Activated T-cell treated with anti-CD3 and anti-CD28 coated beads for 4 hours (primary cell): ENCODE results near the gene AGPAT3.

Experiments used
- DNase-seq: peaks from one replicate; pipeline ENCODE4 v3.0.0-alpha.2; 2020

Gene AGPAT3

DNA sequence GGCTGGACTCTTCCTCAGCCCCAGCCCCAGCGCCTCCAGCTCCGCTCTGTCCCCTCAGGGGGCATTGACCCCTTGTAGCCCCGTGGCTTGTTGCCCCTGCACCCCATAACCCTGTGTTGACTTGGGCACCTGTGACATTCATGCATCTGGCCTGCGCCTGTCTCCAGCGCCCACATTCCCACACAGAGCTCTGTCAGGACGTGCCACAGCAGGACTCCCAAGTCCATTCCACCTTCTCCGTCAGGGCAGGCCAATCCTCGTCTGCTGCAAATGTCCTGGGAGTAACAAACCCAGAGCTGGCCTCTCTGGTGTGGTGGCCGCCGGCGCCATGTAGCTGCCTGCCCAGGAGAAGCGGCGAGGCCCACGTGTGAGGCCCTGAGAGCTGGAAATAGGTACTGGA is 60.6 kb downstream of the AGPAT3 start:
- DNase-seq, result no peak

DNA sequence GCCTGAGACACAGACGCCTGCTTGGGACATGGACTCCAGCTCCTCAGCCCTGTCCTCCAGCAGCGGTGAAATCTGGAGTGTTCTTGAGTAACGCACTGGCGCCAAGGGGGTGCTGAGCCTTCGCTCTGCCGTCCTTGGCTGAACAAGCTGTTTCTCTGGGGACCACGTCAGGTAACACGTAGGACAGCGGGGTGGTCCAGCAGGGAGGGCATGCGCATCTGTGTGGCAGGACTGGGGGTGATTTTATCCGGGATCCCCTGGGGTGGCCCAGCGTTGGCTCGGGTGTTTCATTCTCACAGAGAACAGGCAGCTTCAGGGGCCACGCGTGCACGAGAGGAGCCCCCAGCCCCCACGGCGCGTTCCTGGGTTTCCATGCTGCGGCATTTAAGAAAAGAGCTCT is 61.2 kb downstream of the AGPAT3 start:
- no peak for DNase-seq

DNA sequence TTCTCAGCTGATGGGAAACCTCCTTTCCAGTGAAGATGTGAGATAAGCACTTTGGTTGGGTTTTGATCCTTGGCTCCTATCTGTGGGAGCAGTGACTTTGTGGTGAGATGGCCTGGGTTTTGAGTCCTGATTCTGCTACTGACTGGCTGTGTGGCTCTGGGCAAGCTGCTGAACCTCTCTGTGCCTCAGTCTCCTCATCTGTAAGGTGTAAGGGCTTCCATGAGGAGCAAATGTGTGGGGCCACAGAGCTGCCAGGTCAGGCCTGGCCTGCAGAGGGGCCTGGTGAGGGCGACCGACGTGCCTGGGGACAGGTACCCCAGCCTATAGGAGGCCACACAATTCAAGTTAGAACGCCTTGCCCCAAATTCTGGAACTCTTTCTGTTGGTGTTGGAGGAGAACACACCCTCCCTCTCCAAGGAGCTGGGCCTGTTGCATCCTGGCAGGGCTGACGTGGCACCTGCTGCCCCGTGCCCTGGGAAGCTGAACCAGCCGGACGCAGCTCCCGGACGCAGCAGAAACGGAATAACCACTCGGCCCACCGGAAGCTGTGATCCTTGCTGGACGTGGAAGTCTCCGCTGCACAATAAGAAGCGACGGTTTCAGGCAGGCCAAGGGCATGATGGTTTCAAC is 62.7 kb downstream of the AGPAT3 start:
- DNase-seq, result no peak

DNA sequence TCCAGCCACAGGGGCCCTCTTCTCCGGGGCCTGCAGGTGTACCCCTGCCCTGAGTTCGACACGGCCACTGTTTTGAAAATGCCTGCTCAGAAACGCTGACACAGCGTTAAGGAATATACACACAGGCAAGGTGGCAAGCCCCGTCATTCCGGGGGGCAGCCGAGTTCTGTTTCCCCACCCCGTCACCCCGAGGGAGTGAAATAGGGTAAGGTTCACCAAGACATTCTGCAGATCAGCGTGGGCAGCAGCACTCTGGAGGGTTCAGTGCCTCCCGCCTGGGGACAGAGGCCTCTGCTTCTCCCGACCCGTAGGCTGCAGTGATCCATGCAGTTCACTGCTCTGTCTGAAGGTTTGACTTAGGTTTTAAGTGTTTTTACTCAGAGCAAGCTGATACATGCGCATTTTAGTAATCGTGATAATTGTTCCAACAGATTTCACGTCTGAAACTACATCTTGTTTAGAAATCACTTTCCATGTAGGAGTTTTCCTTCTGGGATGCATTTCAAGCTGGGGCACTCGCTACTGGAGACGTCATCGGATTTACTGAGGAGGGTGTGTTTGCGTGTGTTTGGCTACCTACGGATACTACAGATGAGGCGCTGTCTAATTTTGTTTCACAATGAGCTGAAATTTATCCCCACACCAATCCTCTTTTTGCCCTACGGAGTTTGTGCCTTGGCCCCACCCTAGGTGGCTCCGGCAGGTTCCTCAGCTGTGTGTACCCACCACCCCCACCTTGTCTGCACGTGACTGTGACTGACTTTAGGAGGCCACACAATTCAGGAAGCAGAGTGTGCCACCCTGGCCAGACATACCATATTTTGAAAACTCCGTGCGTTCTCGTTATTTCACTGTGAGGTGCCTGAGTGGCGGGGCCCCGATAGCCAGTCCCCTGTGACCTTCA is 63.5 kb downstream of the AGPAT3 start:
- no peak for DNase-seq

DNA sequence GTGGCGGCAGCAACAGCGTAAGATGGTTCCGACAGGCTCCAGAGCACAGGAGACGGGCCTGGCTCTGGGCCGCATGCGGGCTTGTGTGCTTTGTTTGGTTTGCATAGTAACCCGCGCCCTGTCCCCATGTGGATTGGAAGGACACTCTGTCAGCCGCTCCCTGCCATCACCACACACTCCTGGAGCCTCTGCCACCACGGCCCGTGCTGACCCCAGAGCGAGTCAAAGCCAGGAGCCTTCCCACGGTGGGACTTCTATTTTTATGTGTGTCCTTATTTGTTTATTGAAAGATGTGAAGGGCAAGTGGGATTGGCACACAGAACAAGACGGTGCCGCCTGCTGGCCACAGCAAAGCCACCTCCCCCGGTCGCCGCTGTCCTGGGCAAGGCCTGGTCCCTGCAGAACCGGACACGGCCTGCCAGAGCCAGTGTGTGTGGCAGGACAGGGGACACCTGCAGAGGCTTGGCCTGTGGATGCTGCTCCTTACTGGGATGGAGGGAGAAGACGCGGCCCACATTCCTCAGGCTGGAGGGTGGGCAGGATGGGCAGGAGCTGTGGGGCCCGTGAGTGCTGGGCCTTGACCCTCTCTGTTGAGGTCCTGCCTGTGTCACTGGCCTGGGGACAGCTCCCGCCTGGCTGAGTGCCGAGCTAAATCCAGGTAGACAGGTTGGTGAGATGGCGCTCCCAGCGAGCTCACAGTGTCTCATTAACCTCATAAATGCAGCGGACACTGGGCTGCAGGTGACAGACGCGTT is 64.4 kb downstream of the AGPAT3 start:
- DNase-seq, result no peak

DNA sequence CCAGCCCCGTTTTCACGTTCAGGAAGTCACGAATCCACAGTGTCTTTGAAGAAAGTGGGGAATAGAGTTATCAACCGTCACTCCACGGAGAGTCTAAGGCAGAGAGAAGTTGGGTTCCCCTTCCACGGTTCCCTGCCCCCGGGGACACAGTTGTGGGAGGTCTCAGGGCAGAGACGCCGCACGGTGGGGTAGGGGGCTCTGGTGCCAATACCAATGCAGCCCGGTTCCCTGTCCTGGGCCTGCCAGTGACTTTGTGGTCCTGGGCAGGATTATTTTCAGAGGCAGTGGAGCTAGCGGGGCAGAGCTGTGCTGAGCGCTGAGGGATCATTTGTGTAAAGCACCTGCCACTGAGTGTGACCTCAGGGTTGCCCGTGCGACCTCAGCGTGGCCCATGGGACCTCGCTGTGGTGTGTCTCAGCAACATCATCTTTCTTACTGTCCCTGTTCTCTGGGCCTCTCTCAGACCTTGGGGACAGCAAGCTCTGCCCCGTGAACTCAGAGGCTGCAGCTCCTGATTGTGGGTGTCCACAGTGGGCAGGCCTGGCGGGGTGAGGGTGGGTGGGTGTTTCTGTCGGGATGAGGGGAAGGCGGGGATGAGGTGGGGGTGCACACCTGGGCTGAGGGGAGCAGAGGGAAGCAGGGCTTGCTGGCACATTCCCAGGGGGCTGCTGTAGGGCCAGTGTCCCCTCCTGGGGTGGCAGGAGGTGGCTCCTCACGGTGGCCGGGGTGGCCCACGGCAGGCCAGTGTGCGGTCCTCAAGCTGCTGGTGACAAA is 65.2 kb downstream of the AGPAT3 start:
- DNase-seq, result no peak

DNA sequence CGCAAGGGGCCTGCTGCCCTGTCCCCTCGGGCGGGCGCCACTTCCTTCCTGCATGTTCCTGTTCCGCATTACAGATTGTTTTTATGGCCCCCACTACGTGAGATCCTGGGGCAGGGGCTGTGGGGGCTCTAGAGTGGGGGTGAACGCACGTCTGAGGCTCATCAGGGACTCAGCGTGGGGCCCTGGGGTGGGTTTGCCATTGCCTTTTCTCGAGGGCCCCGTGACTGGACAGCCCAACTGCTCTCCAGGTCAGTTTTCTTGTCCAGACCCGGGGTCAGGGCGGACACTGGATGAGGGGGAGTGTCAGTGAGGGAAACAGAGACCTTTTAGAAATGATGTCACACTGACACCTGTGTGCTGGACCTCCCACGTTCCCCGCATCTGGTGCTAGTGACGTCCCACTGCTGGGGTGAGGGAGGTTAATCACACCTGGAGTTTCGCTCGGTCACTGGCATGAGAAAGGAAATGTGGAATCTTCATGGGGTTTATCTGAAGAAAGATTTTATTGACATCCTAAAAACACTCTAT is 65.9 kb downstream of the AGPAT3 start:
- no peak for DNase-seq

DNA sequence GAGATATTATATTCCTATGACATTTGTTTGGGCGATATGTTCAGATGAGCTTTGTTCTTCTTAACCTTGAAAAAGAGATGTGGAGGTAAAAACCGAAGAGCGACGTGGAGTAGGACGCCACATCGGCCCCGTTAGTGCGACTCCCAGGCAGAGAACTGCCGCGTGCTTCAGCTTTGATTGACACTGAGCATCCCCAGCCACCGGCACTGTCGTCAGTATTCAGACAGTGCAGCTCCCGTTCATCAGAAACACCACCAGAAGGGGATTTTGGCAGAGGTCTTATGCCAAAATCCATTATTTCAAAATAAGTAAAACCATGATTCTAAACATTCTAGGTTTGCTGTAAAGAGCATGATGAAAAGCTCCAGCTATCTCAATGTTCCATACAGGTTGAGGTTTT is 66.5 kb downstream of the AGPAT3 start:
- no peak for DNase-seq

DNA sequence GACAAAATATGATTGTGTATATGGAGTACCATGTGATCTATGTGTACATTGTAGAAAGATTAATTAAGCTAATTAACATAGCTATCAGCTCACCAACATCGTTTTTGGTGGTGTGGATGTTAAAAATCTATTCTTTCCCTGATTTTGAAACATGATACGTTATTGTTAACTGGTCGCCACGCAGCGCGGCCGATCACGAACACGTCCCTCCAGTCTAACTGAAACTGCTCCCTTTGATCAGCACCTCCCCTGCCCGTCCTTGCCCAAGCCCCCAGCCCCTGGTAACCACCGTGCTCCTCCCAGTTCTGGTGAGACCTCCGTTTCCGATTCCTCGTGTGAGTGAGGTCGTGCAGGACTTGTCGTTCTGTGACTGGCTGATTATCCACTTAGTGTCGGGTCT is 67.0 kb downstream of the AGPAT3 start:
- DNase-seq, result no peak

DNA sequence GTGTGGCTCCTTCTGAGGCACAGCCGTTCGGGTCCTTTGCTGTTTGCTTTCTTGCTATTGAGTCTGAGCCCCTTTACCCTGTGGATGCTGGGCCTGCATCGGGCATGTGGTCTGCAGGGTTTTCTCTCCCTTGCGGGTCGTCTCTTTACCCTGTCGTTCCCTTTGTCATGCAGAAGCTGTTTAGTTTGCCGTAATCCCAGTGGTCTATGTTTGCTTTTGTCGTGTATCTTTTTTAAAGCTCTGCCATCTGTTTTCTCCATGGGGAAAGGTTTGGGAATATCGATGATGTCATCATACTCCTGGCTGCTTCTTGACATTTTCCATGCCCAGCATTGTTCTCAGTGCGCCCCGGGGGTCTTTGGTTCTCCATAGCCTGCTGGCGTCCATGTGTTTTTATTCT is 68.2 kb downstream of the AGPAT3 start:
- no peak for DNase-seq

DNA sequence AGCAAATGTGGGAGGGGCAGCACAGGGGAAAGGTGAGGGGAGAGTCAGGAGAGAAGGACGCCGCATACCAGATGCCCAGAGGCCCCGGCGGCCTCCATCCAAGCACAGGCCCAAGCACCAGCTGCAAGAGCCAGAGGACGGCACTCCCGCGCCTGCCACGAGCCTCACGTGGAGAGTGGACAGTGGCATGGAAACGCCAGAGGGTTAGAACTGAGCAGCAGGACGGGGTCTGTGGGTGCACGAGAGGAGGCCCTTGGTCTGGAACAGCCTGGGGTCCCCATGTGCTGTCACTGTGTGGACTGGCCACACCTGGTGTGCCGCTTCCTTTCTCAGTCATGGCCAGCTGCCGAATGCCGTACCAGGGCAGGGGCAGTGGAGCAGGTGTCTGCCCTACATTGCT is 68.7 kb downstream of the AGPAT3 start:
- no peak for DNase-seq

DNA sequence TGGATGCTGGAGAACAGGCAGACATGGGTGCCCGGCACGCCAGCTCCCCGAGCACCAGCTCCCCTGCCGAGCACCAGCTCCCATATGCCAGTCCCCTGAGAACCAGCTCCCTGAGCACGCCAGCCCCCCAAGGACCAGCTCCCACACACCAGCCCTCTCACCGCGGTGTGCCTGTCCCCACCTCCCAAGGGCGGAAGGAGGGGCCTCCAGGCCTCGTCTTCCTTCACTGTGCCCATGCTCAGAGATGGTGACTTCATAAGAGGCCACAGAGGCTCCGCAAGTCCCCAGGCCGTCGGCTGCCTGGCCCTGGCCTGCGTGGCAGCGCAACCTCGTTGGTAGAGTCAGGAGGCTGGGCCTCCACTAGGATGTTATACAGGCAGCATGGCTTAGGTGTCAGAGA is 69.1 kb downstream of the AGPAT3 start:
- no peak for DNase-seq

DNA sequence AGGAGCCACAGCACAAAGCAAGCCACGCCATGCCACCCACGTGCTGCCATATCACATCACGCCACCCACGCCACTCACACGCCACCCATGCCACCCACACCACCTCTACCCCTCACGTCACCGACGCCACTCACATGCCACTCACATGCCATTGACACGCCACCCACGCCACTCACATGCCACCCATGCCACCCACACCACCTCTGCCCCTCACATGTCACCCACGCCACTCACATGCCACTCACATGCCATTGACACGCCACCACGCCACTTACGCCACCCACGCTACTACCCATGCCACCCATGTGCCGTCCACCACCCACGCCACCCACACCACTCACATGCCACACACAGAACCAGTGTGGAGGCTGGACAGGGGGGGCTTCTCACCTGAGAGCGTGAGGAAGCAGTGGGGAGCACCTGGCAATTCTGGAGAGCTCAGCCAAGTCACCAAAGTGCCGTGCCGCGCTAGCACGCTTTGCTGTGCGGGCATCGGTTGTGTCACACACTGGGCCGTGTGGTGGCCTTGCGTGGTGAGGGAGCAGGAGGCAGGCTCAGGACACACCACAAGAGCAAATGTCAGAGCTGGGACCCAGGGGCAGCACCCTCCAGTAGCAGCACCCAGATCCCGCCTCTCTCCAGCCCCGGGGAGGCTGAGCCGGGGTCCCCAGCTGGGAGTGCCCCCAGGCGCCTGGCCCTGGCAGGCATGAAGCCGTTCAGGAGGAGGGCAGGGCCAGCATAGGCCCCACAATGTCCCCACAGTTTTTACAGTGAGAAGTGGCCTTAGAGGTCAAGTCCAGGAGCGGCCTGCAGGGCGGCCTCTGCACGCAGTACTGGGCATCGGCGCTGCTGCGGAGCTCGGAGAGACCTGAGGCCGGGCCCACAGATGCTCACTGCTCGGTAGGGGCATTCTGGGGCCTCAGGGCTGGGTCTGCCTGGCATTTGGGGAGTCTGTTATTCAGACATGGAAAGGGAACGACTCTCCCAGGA is 70.0 kb downstream of the AGPAT3 start:
- no peak for DNase-seq

DNA sequence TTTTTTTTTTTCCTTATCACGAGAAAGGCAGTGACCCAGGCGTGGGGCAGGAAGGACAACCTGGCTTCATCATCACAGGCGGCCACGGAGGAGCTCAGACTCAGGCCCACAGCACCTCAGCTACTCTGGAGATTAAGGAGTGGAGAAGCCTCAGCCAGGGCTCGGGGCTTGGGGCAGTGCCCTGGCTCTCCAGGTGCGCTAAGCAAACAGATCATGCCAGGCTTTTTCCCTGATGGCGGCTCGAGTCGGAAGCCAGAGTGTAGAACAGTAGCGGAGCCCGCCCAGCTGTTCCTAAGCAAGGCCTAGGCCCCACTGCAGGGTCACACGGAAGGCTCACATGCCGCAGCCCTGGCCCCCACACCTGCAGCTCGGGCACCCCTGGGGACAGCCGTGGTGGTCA is 70.7 kb downstream of the AGPAT3 start:
- no peak for DNase-seq

DNA sequence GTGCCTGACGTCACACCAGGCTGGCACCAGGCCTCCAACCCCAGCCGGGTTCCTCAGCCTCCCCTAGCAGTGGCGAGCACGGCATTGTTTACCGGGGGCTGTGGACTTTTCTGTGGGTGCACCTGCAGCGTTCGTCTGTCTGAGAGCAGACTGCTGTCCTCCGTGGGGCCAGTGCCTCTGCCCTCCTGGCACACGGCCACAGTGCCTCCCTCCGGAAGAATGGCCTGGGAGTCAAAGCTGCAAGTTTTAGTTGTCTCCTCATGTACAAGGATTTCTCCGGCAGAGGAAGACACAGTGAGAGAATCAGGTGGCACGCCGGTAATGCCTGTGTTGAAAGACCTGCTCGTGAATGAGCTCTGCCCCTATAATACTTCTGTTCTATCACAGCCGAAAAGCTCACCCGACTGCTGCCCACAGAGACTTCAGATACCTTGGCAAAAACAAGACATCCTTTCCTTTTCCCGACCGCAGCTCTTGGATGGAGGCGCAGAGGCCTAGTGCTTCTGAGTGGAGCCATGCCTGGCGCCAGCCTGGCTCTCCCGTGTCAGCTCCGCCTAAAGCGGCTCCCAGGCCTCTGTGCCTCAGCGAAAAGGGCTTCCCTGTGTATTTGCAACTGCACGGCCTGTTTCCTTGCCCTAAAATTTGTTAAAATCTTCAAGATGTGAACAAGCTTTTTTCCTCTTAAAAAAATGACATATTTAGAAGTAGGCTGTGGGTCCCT is 71.4 kb downstream of the AGPAT3 start:
- DNase-seq, result no peak

DNA sequence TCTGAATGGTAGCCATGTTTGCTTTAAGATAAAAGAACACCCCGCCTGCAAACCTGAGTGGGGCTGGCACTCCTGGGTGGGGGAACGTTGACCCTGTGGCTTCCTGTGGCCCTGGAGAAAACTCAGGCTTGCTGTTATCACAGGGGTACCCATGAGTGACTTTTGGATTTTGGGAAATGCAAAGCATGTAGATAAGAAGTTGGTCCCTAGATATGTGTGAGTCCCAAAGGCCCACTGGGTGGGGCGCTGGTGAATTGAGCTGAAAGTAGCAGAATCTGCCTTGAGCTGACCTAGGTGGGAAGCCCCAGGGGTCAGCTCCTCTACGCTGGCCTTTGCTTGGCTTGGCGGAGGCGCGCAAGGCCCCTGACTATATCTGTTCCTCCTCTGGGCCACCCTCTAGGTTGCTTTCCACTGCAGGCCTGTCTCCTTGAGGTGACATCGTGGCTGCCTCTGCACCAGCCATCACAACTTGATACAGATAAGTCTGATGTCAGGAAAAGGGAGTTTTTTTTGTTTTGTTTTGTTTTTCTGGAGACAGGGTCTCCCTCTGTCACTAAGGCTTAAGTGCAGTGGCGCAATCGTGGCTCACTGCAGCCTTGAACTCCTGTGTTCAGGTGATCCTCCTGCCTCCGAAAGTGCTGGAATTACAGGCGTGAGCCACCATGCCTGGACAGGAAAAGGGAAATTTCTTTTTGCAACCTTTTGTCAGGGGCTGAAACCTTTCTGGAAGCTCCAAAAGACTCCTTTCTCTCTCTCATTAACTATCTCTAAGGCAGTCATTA is 72.2 kb downstream of the AGPAT3 start:
- DNase-seq, result no peak

DNA sequence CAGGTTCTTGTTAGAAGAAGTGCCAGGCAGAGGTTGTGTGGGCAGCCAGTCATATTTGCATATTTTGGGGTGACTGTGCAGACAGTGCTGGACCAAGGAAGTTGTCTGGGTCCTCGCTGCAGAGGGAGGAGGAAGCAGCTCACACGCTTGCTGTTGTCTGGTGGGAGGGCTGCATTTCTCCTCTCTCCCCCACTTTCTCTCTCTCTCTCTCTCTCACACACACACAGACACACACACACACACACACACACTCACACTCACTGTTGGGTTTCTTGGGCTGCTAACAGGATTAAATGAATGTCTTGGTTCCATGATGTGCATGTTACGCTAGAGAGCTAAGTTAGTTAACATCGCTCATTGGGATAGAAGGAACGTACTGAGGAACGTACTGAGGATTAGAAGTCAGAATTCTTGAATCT is 72.9 kb downstream of the AGPAT3 start:
- DNase-seq, result no peak

DNA sequence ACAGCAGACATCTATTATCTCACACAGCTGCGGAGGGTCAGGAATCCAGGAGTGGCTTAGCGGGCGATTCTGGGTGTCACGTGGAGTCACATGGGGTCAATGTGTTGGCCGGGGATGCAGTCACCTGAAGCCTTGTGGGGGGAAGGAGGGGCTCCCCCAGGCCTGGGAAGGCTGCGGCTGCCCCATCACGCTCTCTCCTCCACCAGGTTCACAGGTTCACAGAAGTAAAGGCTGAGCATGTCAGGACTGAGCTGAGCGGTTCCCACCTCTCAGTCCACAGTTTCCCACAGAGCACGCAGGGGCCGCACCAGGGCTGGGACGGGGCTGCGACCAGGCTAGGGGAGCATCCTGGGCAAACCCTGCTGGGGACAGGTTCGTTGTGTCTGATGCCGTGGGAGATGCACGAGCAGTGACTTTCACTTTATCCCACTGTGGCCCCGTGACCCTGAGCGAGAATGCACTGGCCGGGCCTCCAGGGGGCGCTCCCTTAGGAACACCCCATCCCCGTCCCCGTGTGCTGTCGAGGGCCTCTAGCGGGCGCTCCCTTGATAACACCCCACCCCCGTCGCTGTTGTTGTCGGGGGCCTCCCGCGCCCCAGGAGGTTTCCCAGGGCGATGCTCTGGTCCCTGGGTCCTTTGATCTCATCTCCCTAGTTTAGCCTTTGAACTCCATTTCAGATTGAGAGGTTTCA is 73.9 kb downstream of the AGPAT3 start:
- DNase-seq, result peak; percentile 87
